ENCODE results near the gene TRIM71. TPM values are rescaled to one million over a fixed set of nuclear protein-coding genes. Genes with fewer than 3 reads are reported as not detected.

TRIM71 gene
- total and polyA plus RNA-seq, 2 of the 13 experiments (the other 11 are each of a cell fraction or from before 2014, with no cell fraction given) = 21.7 to 76.9 TPM

DNA sequence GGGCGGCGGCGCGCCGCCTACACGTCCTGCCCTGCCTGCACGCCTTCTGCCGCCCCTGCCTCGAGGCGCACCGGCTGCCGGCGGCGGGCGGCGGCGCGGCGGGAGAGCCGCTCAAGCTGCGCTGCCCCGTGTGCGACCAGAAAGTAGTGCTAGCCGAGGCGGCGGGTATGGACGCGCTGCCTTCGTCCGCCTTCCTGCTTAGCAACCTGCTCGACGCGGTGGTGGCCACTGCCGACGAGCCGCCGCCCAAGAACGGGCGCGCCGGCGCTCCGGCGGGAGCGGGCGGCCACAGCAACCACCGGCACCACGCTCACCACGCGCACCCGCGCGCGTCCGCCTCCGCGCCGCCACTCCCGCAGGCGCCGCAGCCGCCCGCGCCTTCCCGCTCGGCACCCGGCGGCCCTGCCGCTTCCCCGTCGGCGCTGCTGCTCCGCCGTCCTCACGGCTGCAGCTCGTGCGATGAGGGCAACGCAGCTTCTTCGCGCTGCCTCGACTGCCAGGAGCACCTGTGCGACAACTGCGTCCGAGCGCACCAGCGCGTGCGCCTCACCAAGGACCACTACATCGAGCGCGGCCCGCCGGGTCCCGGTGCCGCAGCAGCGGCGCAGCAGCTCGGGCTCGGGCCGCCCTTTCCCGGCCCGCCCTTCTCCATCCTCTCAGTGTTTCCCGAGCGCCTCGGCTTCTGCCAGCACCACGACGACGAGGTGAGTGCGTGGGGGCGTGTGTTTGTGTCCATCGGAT, 602 bp downstream of the TRIM71 start (continued):
- TF ChIP-seq, protein P1, sequence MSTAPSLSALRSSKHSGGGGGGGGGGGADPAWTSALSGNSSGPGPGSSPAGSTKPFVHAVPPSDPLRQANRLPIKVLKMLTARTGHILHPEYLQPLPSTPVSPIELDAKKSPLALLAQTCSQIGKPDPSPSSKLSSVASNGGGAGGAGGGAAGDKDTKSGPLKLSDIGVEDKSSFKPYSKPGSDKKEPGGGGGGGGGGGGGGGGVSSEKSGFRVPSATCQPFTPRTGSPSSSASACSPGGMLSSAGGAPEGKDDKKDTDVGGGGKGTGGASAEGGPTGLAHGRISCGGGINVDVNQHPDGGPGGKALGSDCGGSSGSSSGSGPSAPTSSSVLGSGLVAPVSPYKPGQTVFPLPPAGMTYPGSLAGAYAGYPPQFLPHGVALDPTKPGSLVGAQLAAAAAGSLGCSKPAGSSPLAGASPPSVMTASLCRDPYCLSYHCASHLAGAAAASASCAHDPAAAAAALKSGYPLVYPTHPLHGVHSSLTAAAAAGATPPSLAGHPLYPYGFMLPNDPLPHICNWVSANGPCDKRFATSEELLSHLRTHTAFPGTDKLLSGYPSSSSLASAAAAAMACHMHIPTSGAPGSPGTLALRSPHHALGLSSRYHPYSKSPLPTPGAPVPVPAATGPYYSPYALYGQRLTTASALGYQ (CRISPR knock-in tag; IDR thresholded peaks at IDR 0.05) = no peak

DNA sequence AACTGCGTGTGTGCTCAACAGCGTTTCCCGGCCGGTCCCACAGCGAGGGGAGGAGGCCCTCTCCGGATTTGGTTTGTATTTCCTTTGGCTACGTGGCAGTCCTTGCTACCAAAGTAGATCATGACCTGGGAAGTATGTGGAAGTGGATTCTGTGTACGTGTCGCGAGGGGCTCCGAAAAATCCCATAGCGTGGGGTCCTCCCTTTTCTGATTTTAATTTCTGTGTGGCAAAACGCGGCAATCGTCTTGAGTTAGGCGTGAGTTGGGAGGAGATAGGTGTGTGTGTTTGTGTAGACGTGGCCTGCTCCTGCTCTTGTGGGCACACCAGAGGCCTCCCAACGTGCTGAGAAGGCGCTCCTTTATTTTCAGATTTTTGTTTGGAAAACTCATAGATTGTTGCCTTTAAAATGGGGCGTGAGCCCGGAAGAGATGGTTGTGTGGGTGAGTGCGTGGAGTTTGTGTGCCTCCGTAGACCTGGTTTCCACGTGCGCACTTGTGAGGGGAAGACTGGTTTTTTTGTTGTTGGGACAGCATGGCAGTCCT, 1.2 kb downstream of the TRIM71 start:
- Histone ChIP-seq H3K4me1 (ENCODE audit: insufficient read depth, low read length) (peaks cover 31% of the 10 kb centered on the region), H4K20me1 (ENCODE audit: insufficient read depth, low read length) (peaks cover 65% of the 10 kb centered on the region), H3K27ac (ENCODE audit: extremely low read length, insufficient read depth, low read length) (peak overlapping the region; percentile 99), H3K4me3 (replicated peaks in 1 of 3; ENCODE audit: insufficient read depth in 1 of 3, low read depth in 2 of 3, low read length in 3 of 3) (peak overlapping the region; percentile 92 to 98 (median 94)), H3K79me2 (ENCODE audit: insufficient read depth, low read length) (peaks cover 97% of the 10 kb centered on the region), H3K27me3 (ENCODE audit: control insufficient read depth in 1 of 2, insufficient read depth in 2 of 2, low read length in 2 of 2) (peaks cover 0 to 6% of the 10 kb centered on the region in 2 experiments; a peak in 1 of 5 replicates), H3K4me2 (ENCODE audit: low read depth, low read length) (peak overlapping the region; percentile 99), H2AFZ (ENCODE audit: low read length) (no peak overlapping the region), H3K9me3 (ENCODE audit: low read length) (no peaks in the 10 kb centered on the region), H3K36me3 (replicated peaks in 1 of 2; ENCODE audit: control insufficient read depth in 1 of 2, insufficient read depth in 2 of 2, low read length in 2 of 2) (peaks cover 10 to 28% of the 10 kb centered on the region in 2 experiments), H3K9ac (ENCODE audit: insufficient read depth, low read depth, low read length) (peak overlapping the region; percentile 95)
- BruUV-seq (replicated peaks) = no TSS peak
- DNase-seq (ENCODE audit: low spot score) (no peak), FAIRE-seq (no peak), ATAC-seq (no peak)
- WGBS (ENCODE audit: low lambda C conversion rate) = 0% methylated on average over 13 of the region's 25 CpGs
- in situ Hi-C loops (cut with HindIII; ENCODE audit: extremely low pct_ligation_motif_present, low pct_unique_long_range_greater_than_20kb) (loop anchor here (5.0 kb wide), 1 partner anchor 37 kb away; no protein-coding TSS in a partner anchor), intact Hi-C loops (cut with micrococcal nuclease; ENCODE audit: unreplicated experiment) (no loop called here)
- POLR2A ChIA-PET = no interaction called here
- CTCF ChIA-PET (ENCODE audit: low intra/inter-chr PET ratio, low total read pairs) = no interaction called here
- no peak for TF ChIP-seq GZF1 (CRISPR knock-in tag; IDR thresholded peaks at IDR 0.05)
- TF ChIP-seq ZKSCAN8 (CRISPR knock-in tag; IDR thresholded peaks at IDR 0.05; ENCODE audit: borderline replicate concordance) = no peak
- no peak for TF ChIP-seq ELF4 (CRISPR knock-in tag; IDR thresholded peaks at IDR 0.05; ENCODE audit: borderline replicate concordance)
- no peak for TF ChIP-seq HNF4A (CRISPR knock-in tag; IDR thresholded peaks at IDR 0.05)
- TF ChIP-seq POLR2AphosphoS5 (IDR thresholded peaks at IDR 0.05; ENCODE audit: low read depth, low read length) = peak; percentile 15; the same call in 1 of the 2 replicates
- TF ChIP-seq SP4 (CRISPR knock-in tag; IDR thresholded peaks at IDR 0.05) = no peak
- no peak for TF ChIP-seq SYNCRIP (IDR thresholded peaks at IDR 0.05; ENCODE audit: insufficient read depth, low read depth, low read length)
- TF ChIP-seq, protein P2, sequence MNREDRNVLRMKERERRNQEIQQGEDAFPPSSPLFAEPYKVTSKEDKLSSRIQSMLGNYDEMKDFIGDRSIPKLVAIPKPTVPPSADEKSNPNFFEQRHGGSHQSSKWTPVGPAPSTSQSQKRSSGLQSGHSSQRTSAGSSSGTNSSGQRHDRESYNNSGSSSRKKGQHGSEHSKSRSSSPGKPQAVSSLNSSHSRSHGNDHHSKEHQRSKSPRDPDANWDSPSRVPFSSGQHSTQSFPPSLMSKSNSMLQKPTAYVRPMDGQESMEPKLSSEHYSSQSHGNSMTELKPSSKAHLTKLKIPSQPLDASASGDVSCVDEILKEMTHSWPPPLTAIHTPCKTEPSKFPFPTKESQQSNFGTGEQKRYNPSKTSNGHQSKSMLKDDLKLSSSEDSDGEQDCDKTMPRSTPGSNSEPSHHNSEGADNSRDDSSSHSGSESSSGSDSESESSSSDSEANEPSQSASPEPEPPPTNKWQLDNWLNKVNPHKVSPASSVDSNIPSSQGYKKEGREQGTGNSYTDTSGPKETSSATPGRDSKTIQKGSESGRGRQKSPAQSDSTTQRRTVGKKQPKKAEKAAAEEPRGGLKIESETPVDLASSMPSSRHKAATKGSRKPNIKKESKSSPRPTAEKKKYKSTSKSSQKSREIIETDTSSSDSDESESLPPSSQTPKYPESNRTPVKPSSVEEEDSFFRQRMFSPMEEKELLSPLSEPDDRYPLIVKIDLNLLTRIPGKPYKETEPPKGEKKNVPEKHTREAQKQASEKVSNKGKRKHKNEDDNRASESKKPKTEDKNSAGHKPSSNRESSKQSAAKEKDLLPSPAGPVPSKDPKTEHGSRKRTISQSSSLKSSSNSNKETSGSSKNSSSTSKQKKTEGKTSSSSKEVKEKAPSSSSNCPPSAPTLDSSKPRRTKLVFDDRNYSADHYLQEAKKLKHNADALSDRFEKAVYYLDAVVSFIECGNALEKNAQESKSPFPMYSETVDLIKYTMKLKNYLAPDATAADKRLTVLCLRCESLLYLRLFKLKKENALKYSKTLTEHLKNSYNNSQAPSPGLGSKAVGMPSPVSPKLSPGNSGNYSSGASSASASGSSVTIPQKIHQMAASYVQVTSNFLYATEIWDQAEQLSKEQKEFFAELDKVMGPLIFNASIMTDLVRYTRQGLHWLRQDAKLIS (CRISPR knock-in tag; IDR thresholded peaks at IDR 0.05) = 0 out of 2 replicates have a peak, but pooled peaks have one; percentile 87
- TF ChIP-seq ZNF543 (CRISPR knock-in tag; IDR thresholded peaks at IDR 0.05) = no peak
- TF ChIP-seq, protein P3, sequence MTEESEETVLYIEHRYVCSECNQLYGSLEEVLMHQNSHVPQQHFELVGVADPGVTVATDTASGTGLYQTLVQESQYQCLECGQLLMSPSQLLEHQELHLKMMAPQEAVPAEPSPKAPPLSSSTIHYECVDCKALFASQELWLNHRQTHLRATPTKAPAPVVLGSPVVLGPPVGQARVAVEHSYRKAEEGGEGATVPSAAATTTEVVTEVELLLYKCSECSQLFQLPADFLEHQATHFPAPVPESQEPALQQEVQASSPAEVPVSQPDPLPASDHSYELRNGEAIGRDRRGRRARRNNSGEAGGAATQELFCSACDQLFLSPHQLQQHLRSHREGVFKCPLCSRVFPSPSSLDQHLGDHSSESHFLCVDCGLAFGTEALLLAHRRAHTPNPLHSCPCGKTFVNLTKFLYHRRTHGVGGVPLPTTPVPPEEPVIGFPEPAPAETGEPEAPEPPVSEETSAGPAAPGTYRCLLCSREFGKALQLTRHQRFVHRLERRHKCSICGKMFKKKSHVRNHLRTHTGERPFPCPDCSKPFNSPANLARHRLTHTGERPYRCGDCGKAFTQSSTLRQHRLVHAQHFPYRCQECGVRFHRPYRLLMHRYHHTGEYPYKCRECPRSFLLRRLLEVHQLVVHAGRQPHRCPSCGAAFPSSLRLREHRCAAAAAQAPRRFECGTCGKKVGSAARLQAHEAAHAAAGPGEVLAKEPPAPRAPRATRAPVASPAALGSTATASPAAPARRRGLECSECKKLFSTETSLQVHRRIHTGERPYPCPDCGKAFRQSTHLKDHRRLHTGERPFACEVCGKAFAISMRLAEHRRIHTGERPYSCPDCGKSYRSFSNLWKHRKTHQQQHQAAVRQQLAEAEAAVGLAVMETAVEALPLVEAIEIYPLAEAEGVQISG (CRISPR knock-in tag; IDR thresholded peaks at IDR 0.05) = no peak
- no peak for TF ChIP-seq MZF1 (CRISPR knock-in tag; IDR thresholded peaks at IDR 0.05; ENCODE audit: borderline replicate concordance)
- no peak for TF ChIP-seq JARID2 (CRISPR knock-in tag; IDR thresholded peaks at IDR 0.05; ENCODE audit: insufficient replicate concordance)

Measured in HepG2 (cell line).